Measurements from ENCODE around the gene PPP3CA.

GRCh38 chr4:101188906-101189305 is 158.4 kb downstream of the PPP3CA start:
- TF ChIP-seq EZH2 (IDR thresholded peaks at IDR 0.05) (no peak), POLR2AphosphoS5 (IDR thresholded peaks at IDR 0.05; ENCODE audit: borderline replicate concordance, low read depth, low read length) (no peak)

Data from SK-N-MC (cell line).